Body of pancreas (tissue), 4 donors: ENCODE measurements around the gene MT1HL1.

Experiments
- POLR2A ChIP-seq, 3 donors: fragments of 450-650 bp; IDR thresholded peaks; one replicate each; pipeline ENCODE4 v1.6.1; 2016; ENCODE audit warnings: antibody characterized with exemption in 3 of 3, mild to moderate bottlenecking in 2 of 3
- TF ChIP-seq, protein P1 (sequence below), 7 experiments: fragments of 450-650 bp in 4 of 7; fragments of 200-600 bp in 3 of 7; sonication (generic) in 3 of 7; IDR thresholded peaks; one replicate each; pipeline ENCODE4 v1.5.1; 2016 to 2019; ENCODE audit warnings: antibody characterized with exemption in 7 of 7

DNA sequence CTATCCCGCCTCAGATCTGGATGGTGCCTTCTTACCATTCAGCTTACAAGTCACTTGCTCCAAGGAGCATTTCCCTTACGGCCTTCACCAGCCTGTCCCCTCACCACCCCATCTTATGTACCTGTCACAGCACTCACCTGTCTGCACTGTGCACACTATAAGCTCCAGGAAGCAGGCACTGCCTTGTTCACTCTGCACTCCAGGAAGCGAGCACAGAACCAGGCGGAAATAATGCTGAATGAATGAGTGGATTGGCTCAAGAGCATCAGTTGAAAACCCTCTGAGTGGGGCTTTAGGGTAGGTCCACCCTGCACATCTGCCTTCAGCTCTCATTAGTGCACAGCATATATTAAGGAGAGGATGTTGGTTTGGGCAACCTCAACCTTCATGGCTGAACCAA lies 28.8 kb upstream of the MT1HL1 start:
- TF ChIP-seq, protein P1, sequence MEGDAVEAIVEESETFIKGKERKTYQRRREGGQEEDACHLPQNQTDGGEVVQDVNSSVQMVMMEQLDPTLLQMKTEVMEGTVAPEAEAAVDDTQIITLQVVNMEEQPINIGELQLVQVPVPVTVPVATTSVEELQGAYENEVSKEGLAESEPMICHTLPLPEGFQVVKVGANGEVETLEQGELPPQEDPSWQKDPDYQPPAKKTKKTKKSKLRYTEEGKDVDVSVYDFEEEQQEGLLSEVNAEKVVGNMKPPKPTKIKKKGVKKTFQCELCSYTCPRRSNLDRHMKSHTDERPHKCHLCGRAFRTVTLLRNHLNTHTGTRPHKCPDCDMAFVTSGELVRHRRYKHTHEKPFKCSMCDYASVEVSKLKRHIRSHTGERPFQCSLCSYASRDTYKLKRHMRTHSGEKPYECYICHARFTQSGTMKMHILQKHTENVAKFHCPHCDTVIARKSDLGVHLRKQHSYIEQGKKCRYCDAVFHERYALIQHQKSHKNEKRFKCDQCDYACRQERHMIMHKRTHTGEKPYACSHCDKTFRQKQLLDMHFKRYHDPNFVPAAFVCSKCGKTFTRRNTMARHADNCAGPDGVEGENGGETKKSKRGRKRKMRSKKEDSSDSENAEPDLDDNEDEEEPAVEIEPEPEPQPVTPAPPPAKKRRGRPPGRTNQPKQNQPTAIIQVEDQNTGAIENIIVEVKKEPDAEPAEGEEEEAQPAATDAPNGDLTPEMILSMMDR (IDR thresholded peaks at IDR 0.05) = no peak
- TF ChIP-seq POLR2A (IDR thresholded peaks at IDR 0.05) = no peak
